Thyroid gland (tissue), 4 donors: ENCODE measurements around the gene GIMD1. TPM values are rescaled to one million over a fixed set of nuclear protein-coding genes. Genes with fewer than 3 reads are reported as not detected.

ENCODE experiments used
- DNase-seq, 2 donors: peaks; one replicate each; pipeline ENCODE4 v3.0.0-alpha.2; 2019
- H3K27ac ChIP-seq, 3 donors: fragments of 200-600 bp; sonication (generic); 1 replicate in 2 of 3; 2 replicates in 1 of 3; pipeline ENCODE4 v1.5.1; 2016 to 2019; ENCODE audit warnings: mild to moderate bottlenecking in 1 of 3, moderate library complexity in 1 of 3
- H3K27me3 ChIP-seq: fragments of 200-600 bp; sonication (generic); one replicate; pipeline ENCODE4 v1.5.1; 2019
- H3K36me3 ChIP-seq, 2 donors: fragments of 200-600 bp; sonication (generic); one replicate each; pipeline ENCODE4 v1.5.1; 2016 to 2019
- H3K4me1 ChIP-seq, 2 donors: fragments of 200-600 bp; sonication (generic); one replicate each; pipeline ENCODE4 v1.5.1; 2017 to 2019
- H3K4me3 ChIP-seq, 3 donors: fragments of 200-600 bp; sonication (generic); replicated peaks in 1 of 3; 1 replicate in 2 of 3; 2 replicates in 1 of 3; pipeline ENCODE4 v1.5.1; 2016; ENCODE audit warnings: mild to moderate bottlenecking in 1 of 3
- H3K9me3 ChIP-seq: fragments of 200-600 bp; sonication (generic); one replicate; pipeline ENCODE4 v1.5.1; 2017
- CTCF ChIP-seq, 6 experiments: fragments of 200-600 bp in 3 of 6; fragments of 450-650 bp in 3 of 6; sonication (generic) in 3 of 6; IDR thresholded peaks; one replicate each; pipeline ENCODE4 v1.5.1; 2016 to 2019; ENCODE audit warnings: antibody characterized with exemption in 6 of 6, mild to moderate bottlenecking in 2 of 6, inconsistent platforms in 1 of 6, moderate library complexity in 1 of 6
- POLR2A ChIP-seq, 2 donors: fragments of 450-650 bp; IDR thresholded peaks; one replicate each; pipeline ENCODE4 v1.6.1; 2017; ENCODE audit warnings: antibody characterized with exemption in 2 of 2, mild to moderate bottlenecking in 2 of 2, moderate library complexity in 1 of 2
- WGBS, 2 donors: methylation state at CpG; one replicate each; pipeline ENCODE4 v1.1.5; 2017; 5-methylcytosine and 5-hydroxymethylcytosine counted together
- intact Hi-C: fragments of 100-400 bp; cut with DNase I; formaldehyde crosslinking; loops from one replicate; pipeline ENCODE4 v1.15.1; 2023
- total RNA-seq, 4 donors: library from RNA; depleted of rRNA; stranded (reverse); fragments of >200 nt; gene quantifications; one replicate each; pipeline ENCODE4 v1.2.3, GENCODE V29; 2016

GIMD1 gene
- total RNA-seq, 4 donors from 2014 or later: not detected

GRCh38 chr4:106371161-106371560 is 2.6 kb upstream of the GIMD1 start:
- Histone ChIP-seq H3K4me1 (no peaks in the 10 kb centered on the region), H3K36me3 (no peaks in the 10 kb centered on the region), H3K9me3 (no peaks in the 10 kb centered on the region), H3K27me3 (no peaks in the 10 kb centered on the region), H3K4me3 (no peak overlapping the region), H3K27ac (no peak overlapping the region)
- intact Hi-C loops: no loop called here
- TF ChIP-seq POLR2A (IDR thresholded peaks at IDR 0.05) (no peak), CTCF (IDR thresholded peaks at IDR 0.05) (no peak)
- DNase-seq: no peak

GRCh38 chr4:106370214-106370613 is 1.6 kb upstream of the GIMD1 start:
- Histone ChIP-seq H3K4me3 (no peak overlapping the region), H3K27me3 (no peaks in the 10 kb centered on the region), H3K9me3 (no peaks in the 10 kb centered on the region), H3K36me3 (no peaks in the 10 kb centered on the region), H3K27ac (no peak overlapping the region), H3K4me1 (no peaks in the 10 kb centered on the region)
- TF ChIP-seq CTCF (IDR thresholded peaks at IDR 0.05) (no peak), POLR2A (IDR thresholded peaks at IDR 0.05) (no peak)
- intact Hi-C loops: no loop called here
- no peak for DNase-seq
- 52 to 53% methylated on average over 2 of the region's 2 CpGs for WGBS, 2 donors

- intact Hi-C loops: no loop called here
Measured at GRCh38 chr4:106369456-106370060, 980 bp upstream of the GIMD1 start.

GRCh38 chr4:106367072-106367471 is 1.5 kb downstream of the GIMD1 start:
- no peak for DNase-seq
- no peak for TF ChIP-seq CTCF (IDR thresholded peaks at IDR 0.05)
- TF ChIP-seq POLR2A (IDR thresholded peaks at IDR 0.05): no peak
- intact Hi-C loops: no loop called here
- Histone ChIP-seq H3K27ac (no peak overlapping the region), H3K36me3 (no peaks in the 10 kb centered on the region), H3K4me3 (no peak overlapping the region), H3K9me3 (no peaks in the 10 kb centered on the region), H3K27me3 (no peaks in the 10 kb centered on the region), H3K4me1 (no peaks in the 10 kb centered on the region)
- WGBS, 2 donors: 90 to 92% methylated on average over 5 of the region's 5 CpGs

More at GRCh38 chr4:106369456-106370060, 980 bp upstream of the GIMD1 start:
- no peaks in the 10 kb centered on the region for H3K36me3 ChIP-seq
- no peaks in the 10 kb centered on the region for H3K4me1 ChIP-seq
- 20 to 24% methylated on average over 6 of the region's 6 CpGs for WGBS, 2 donors
- DNase-seq: peak in 1 of 2 donors; percentile 3
- H3K9me3 ChIP-seq: no peaks in the 10 kb centered on the region
- H3K27ac ChIP-seq: no peak overlapping the region
- no peaks in the 10 kb centered on the region for H3K27me3 ChIP-seq
- H3K4me3 ChIP-seq: no peak overlapping the region
- TF ChIP-seq CTCF (IDR thresholded peaks at IDR 0.05): peak in 5 of 6 experiments; percentile 10 to 51 (median 35)
- no peak for TF ChIP-seq POLR2A (IDR thresholded peaks at IDR 0.05)

- no peak for TF ChIP-seq POLR2A (IDR thresholded peaks at IDR 0.05)
- H3K27me3 ChIP-seq: no peaks in the 10 kb centered on the region
- no peaks in the 10 kb centered on the region for H3K9me3 ChIP-seq
- intact Hi-C loops: no loop called here
- no peak for DNase-seq
- no peaks in the 10 kb centered on the region for H3K36me3 ChIP-seq
- no peaks in the 10 kb centered on the region for H3K4me1 ChIP-seq
- H3K27ac ChIP-seq: no peak overlapping the region
- no peak overlapping the region for H3K4me3 ChIP-seq
Measured at GRCh38 chr4:106366026-106366425, 2.6 kb downstream of the GIMD1 start.
